GM18909 (cell line): ENCODE data around the gene NUDT5.
"Not testable (repeated sequence)": the region's sequence is repeated elsewhere in the genome, so short reads cannot be mapped to it uniquely, and the experiment has no call there.

Experiments used
- ATAC-seq: cut with Tn5 transposase; IDR thresholded peaks from one replicate; pipeline ENCODE4 v1.9.1; 2021; ENCODE audit warnings: mild to moderate bottlenecking; ENCODE audit not compliant: unreplicated experiment, poor library complexity

Gene NUDT5

GRCh38 chr10:12195603-12196506 is at the start of gene NUDT5, which contains the start of gene CDC123:
TSS of gene NUDT5 (minus strand) at chr10:12195891. CDS start at chr10:12186291, 9,600 bp downstream.
TSS of gene CDC123 (plus strand) at chr10:12196188. CDS start at chr10:12196246, 58 bp downstream.
- peak; percentile 90 for ATAC-seq

- peak; percentile 50 for ATAC-seq
These were observed 48.4 kb upstream of the NUDT5 start for GRCh38 chr10:12243864-12244620.

GRCh38 chr10:12241810-12242529 is 46.3 kb upstream of the NUDT5 start:
- no peak for ATAC-seq

- no peak for ATAC-seq
These were observed 43.1 kb upstream of the NUDT5 start for GRCh38 chr10:12238821-12239220.

GRCh38 chr10:12237265-12238220 is 41.9 kb upstream of the NUDT5 start:
- no peak for ATAC-seq

GRCh38 chr10:12235796-12236195 is 40.1 kb upstream of the NUDT5 start:
- no peak for ATAC-seq

GRCh38 chr10:12235116-12235694 is 39.5 kb upstream of the NUDT5 start:
- ATAC-seq, result no peak

- not testable (repeated sequence) for ATAC-seq
These were observed 39.0 kb upstream of the NUDT5 start for GRCh38 chr10:12234687-12235086.

GRCh38 chr10:12228851-12229250 is 33.2 kb upstream of the NUDT5 start:
- no peak for ATAC-seq

- ATAC-seq, result not testable (repeated sequence)
These were observed 30.7 kb upstream of the NUDT5 start for GRCh38 chr10:12226438-12226837.

- no peak for ATAC-seq
These were observed 29.8 kb upstream of the NUDT5 start for GRCh38 chr10:12225444-12225843.

GRCh38 chr10:12221323-12222298 is 25.9 kb upstream of the NUDT5 start:
- ATAC-seq, result no peak

GRCh38 chr10:12218991-12219390 is 23.3 kb upstream of the NUDT5 start:
- no peak for ATAC-seq

- ATAC-seq, result no peak
These were observed 19.1 kb upstream of the NUDT5 start for GRCh38 chr10:12214763-12215218.

GRCh38 chr10:12214093-12214492 is 18.4 kb upstream of the NUDT5 start:
- ATAC-seq, result no peak

GRCh38 chr10:12213621-12214020 is 17.9 kb upstream of the NUDT5 start:
- ATAC-seq, result no peak

- ATAC-seq, result no peak
These were observed 16.8 kb upstream of the NUDT5 start for GRCh38 chr10:12212454-12212853.

- ATAC-seq, result no peak
These were observed 12.8 kb upstream of the NUDT5 start for GRCh38 chr10:12208460-12208859.
